ENCODE results near the gene MATK. TPM values are rescaled to one million over a fixed set of nuclear protein-coding genes. Genes with fewer than 3 reads are reported as not detected.

Gene MATK
- total RNA-seq, 2 experiments from 2014 or later: 9.1 to 9.4 TPM

- ChIA-PET CTCF (no interaction called here), POLR2A (no interaction called here)
- Histone ChIP-seq H3K27ac (ENCODE audit: low read depth in 1 of 2, low read length in 2 of 2) (no peak overlapping the region), H3K36me3 (ENCODE audit: insufficient read depth, low read length) (no peaks in the 10 kb centered on the region), H3K4me3 (ENCODE audit: low read length) (no peak overlapping the region), H3K4me1 (ENCODE audit: insufficient read depth, low read length) (peaks cover 20% of the 10 kb centered on the region), H3K27me3 (ENCODE audit: control insufficient read depth in 1 of 2, insufficient read depth in 2 of 2, low read length in 2 of 2) (no peaks in the 10 kb centered on the region), H3K9me3 (ENCODE audit: control insufficient read depth in 1 of 2, insufficient read depth in 1 of 2, low read length in 2 of 2) (no peaks in the 10 kb centered on the region)
- Mint-ChIP-seq H3K9me3 (no peaks in the 10 kb centered on the region), H3K36me3 (ENCODE audit: low read depth) (no peaks in the 10 kb centered on the region), H3K27ac (no peak overlapping the region), H3K4me1 (ENCODE audit: low read depth) (peaks cover 14% of the 10 kb centered on the region), H3K27me3 (no peaks in the 10 kb centered on the region), H3K4me3 (no peak overlapping the region)
- TF ChIP-seq CTCF (IDR thresholded peaks at IDR 0.05): no peak
- ATAC-seq (ENCODE audit: poor library complexity) (no peak), DNase-seq (no peak)
- intact Hi-C loops (cut with DNase I, micrococcal nuclease): no loop called here
Observed at GRCh38 chr19:3743486-3743885, 42.7 kb downstream of the MATK start.

GRCh38 chr19:3740431-3740830 is 45.8 kb downstream of the MATK start:
- no peaks in the 10 kb centered on the region for H3K27me3 Mint-ChIP-seq
- Histone ChIP-seq H3K36me3 (ENCODE audit: insufficient read depth, low read length) (peaks cover 2% of the 10 kb centered on the region), H3K27me3 (ENCODE audit: control insufficient read depth in 1 of 2, insufficient read depth in 2 of 2, low read length in 2 of 2) (no peaks in the 10 kb centered on the region), H3K4me3 (ENCODE audit: low read length) (no peak overlapping the region), H3K27ac (ENCODE audit: low read depth in 1 of 2, low read length in 2 of 2) (no peak overlapping the region), H3K4me1 (ENCODE audit: insufficient read depth, low read length) (peaks cover 24% of the 10 kb centered on the region), H3K9me3 (ENCODE audit: control insufficient read depth in 1 of 2, insufficient read depth in 1 of 2, low read length in 2 of 2) (no peaks in the 10 kb centered on the region)
- no peaks in the 10 kb centered on the region for H3K9me3 Mint-ChIP-seq
- CTCF ChIA-PET: no interaction called here
- H3K27ac Mint-ChIP-seq: no peak overlapping the region
- DNase-seq (no peak), ATAC-seq (ENCODE audit: poor library complexity) (no peak)
- POLR2A ChIA-PET: interaction anchor here (0.6 to 1.9 kb wide), 4 partner anchors 19 to 75 kb away, joined by 3 to 27 read pairs (median 4); partner anchors contain the start of gene MRPL54
- intact Hi-C loops (cut with DNase I, micrococcal nuclease): no loop called here
- peaks cover 20% of the 10 kb centered on the region for H3K4me1 Mint-ChIP-seq (ENCODE audit: low read depth)
- peaks cover 17% of the 10 kb centered on the region for H3K36me3 Mint-ChIP-seq (ENCODE audit: low read depth)
- TF ChIP-seq CTCF (IDR thresholded peaks at IDR 0.05): no peak
- H3K4me3 Mint-ChIP-seq: no peak overlapping the region

GRCh38 chr19:3738477-3739220 is 47.5 kb downstream of the MATK start:
- TF ChIP-seq CTCF (IDR thresholded peaks at IDR 0.05): no peak
- no peaks in the 10 kb centered on the region for H3K27me3 ChIP-seq (ENCODE audit: control insufficient read depth in 1 of 2, insufficient read depth in 2 of 2, low read length in 2 of 2)
- H3K27ac ChIP-seq (ENCODE audit: low read depth in 1 of 2, low read length in 2 of 2): no peak overlapping the region
- peaks cover 2% of the 10 kb centered on the region for H3K36me3 ChIP-seq (ENCODE audit: insufficient read depth, low read length)
- POLR2A ChIA-PET: interaction anchor here (0.6 to 1.9 kb wide), 7 partner anchors 11 to 74 kb away, joined by 3 to 27 read pairs (median 5); partner anchors contain the start of gene MRPL54
- H3K4me1 Mint-ChIP-seq (ENCODE audit: low read depth): peaks cover 20% of the 10 kb centered on the region
- H3K9me3 Mint-ChIP-seq: no peaks in the 10 kb centered on the region
- DNase-seq (no peak), ATAC-seq (ENCODE audit: poor library complexity) (no peak)
- intact Hi-C loops (cut with DNase I, micrococcal nuclease): no loop called here
- H3K9me3 ChIP-seq (ENCODE audit: control insufficient read depth in 1 of 2, insufficient read depth in 1 of 2, low read length in 2 of 2): no peaks in the 10 kb centered on the region
- H3K27ac Mint-ChIP-seq: peak overlapping the region; percentile 85
- CTCF ChIA-PET: no interaction called here
- peaks cover 22% of the 10 kb centered on the region for H3K36me3 Mint-ChIP-seq (ENCODE audit: low read depth)
- peaks cover 24% of the 10 kb centered on the region for H3K4me1 ChIP-seq (ENCODE audit: insufficient read depth, low read length)
- H3K4me3 Mint-ChIP-seq: no peak overlapping the region
- no peaks in the 10 kb centered on the region for H3K27me3 Mint-ChIP-seq
- no peak overlapping the region for H3K4me3 ChIP-seq (ENCODE audit: low read length)
